Rectal smooth muscle tissue (tissue), 1 donor: ENCODE data around the gene PCMTD2.
"Not testable (repeated sequence)": the region's sequence is repeated elsewhere in the genome, so short reads cannot be mapped to it uniquely, and the experiment has no call there.

ENCODE experiments used
- H3K27ac ChIP-seq: one replicate; pipeline ENCODE4 v1.7.0; 2013; ENCODE audit warnings: low read depth, low read length, inconsistent platforms
- H3K27me3 ChIP-seq: one replicate; pipeline ENCODE4 v1.7.0; 2013; ENCODE audit warnings: low read length; ENCODE audit not compliant: control insufficient read depth, insufficient read depth
- H3K36me3 ChIP-seq: one replicate; pipeline ENCODE4 v1.7.0; 2013; ENCODE audit warnings: low read length; ENCODE audit not compliant: control insufficient read depth, insufficient read depth
- H3K4me1 ChIP-seq: one replicate; pipeline ENCODE4 v1.7.0; 2013; ENCODE audit warnings: low read length; ENCODE audit not compliant: control insufficient read depth, insufficient read depth
- H3K4me3 ChIP-seq: one replicate; pipeline ENCODE4 v1.7.0; 2013; ENCODE audit warnings: low read length
- H3K9ac ChIP-seq: one replicate; pipeline ENCODE4 v1.7.0; 2013; ENCODE audit warnings: low read length

Gene PCMTD2

GRCh38 chr20:64277571-64278316, 22.2 kb downstream of the PCMTD2 start:
- peaks cover 6% of the 10 kb centered on the region for H3K36me3 ChIP-seq
- no peak overlapping the region for H3K9ac ChIP-seq
- H3K4me1 ChIP-seq = no peaks in the 10 kb centered on the region
- no peak overlapping the region for H3K4me3 ChIP-seq
- H3K27me3 ChIP-seq = no peaks in the 10 kb centered on the region
- no peak overlapping the region for H3K27ac ChIP-seq

GRCh38 chr20:64278317-64278681, 22.8 kb downstream of the PCMTD2 start:
- Histone ChIP-seq H3K4me1 (no peaks in the 10 kb centered on the region), H3K4me3 (no peak overlapping the region), H3K36me3 (peaks cover 6% of the 10 kb centered on the region), H3K27ac (no peak overlapping the region), H3K27me3 (no peaks in the 10 kb centered on the region), H3K9ac (no peak overlapping the region)

GRCh38 chr20:64279826-64280459, 24.4 kb downstream of the PCMTD2 start:
- no peaks in the 10 kb centered on the region for H3K27me3 ChIP-seq
- no peaks in the 10 kb centered on the region for H3K36me3 ChIP-seq
- no peak overlapping the region for H3K4me3 ChIP-seq
- no peak overlapping the region for H3K9ac ChIP-seq
- no peak overlapping the region for H3K27ac ChIP-seq
- H3K4me1 ChIP-seq = no peaks in the 10 kb centered on the region

GRCh38 chr20:64280460-64280843, 24.9 kb downstream of the PCMTD2 start:
- Histone ChIP-seq H3K4me1 (no peaks in the 10 kb centered on the region), H3K4me3 (no peak overlapping the region), H3K27me3 (no peaks in the 10 kb centered on the region), H3K27ac (no peak overlapping the region), H3K9ac (no peak overlapping the region), H3K36me3 (no peaks in the 10 kb centered on the region)

- Histone ChIP-seq H3K36me3 (no peaks in the 10 kb centered on the region), H3K27ac (no peak overlapping the region), H3K27me3 (no peaks in the 10 kb centered on the region), H3K4me3 (no peak overlapping the region), H3K9ac (no peak overlapping the region), H3K4me1 (no peaks in the 10 kb centered on the region)
These were observed 28.1 kb downstream of the PCMTD2 start for GRCh38 chr20:64283646-64284045.

- not testable (repeated sequence) for H3K9ac ChIP-seq, H3K27me3 ChIP-seq, H3K27ac ChIP-seq, H3K4me1 ChIP-seq, H3K4me3 ChIP-seq, H3K36me3 ChIP-seq
These were observed 30.3 kb downstream of the PCMTD2 start for GRCh38 chr20:64285579-64286446.

GRCh38 chr20:64286447-64287263, 31.1 kb downstream of the PCMTD2 start:
- H3K27me3 ChIP-seq, H3K4me3 ChIP-seq, H3K36me3 ChIP-seq, H3K27ac ChIP-seq, H3K9ac ChIP-seq, H3K4me1 ChIP-seq: not testable (repeated sequence)

- not testable (repeated sequence) for H3K27me3 ChIP-seq, H3K36me3 ChIP-seq, H3K4me3 ChIP-seq, H3K4me1 ChIP-seq, H3K27ac ChIP-seq, H3K9ac ChIP-seq
These were observed 31.7 kb downstream of the PCMTD2 start for GRCh38 chr20:64287264-64287590.

GRCh38 chr20:64292167-64292566, 36.6 kb downstream of the PCMTD2 start:
- H3K27ac ChIP-seq, H3K9ac ChIP-seq, H3K36me3 ChIP-seq, H3K27me3 ChIP-seq, H3K4me3 ChIP-seq, H3K4me1 ChIP-seq: not testable (repeated sequence)

- not testable (repeated sequence) for H3K4me3 ChIP-seq, H3K4me1 ChIP-seq
These were observed 47.5 kb downstream of the PCMTD2 start for GRCh38 chr20:64303086-64303485.

GRCh38 chr20:64313761-64314160, 58.2 kb downstream of the PCMTD2 start:
- H3K27ac ChIP-seq, H3K9ac ChIP-seq, H3K36me3 ChIP-seq, H3K4me1 ChIP-seq, H3K4me3 ChIP-seq, H3K27me3 ChIP-seq: not testable (repeated sequence)

More at GRCh38 chr20:64303086-64303485, 47.5 kb downstream of the PCMTD2 start:
- not testable (repeated sequence) for H3K9ac ChIP-seq, H3K36me3 ChIP-seq, H3K27ac ChIP-seq, H3K27me3 ChIP-seq

GRCh38 chr20:64315381-64315780, 59.8 kb downstream of the PCMTD2 start:
- not testable (repeated sequence) for H3K27ac ChIP-seq, H3K36me3 ChIP-seq, H3K9ac ChIP-seq, H3K4me1 ChIP-seq, H3K4me3 ChIP-seq, H3K27me3 ChIP-seq
